Vagina (tissue), 2 donors: Measurements from ENCODE around the gene BAZ2B. TPM values are rescaled to one million over a fixed set of nuclear protein-coding genes. Genes with fewer than 3 reads are reported as not detected.

Experiments used
- DNase-seq, 2 donors: peaks; one replicate each; pipeline ENCODE4 v3.0.0-alpha.2; 2017; ENCODE audit errors: extremely low spot score in 2 of 2
- H3K27ac ChIP-seq: fragments of 200-600 bp; sonication (generic); one replicate; pipeline ENCODE4 v1.5.1; 2019
- H3K27me3 ChIP-seq: fragments of 200-600 bp; sonication (generic); one replicate; pipeline ENCODE4 v1.5.1; 2019
- H3K36me3 ChIP-seq, 2 donors: fragments of 200-600 bp; sonication (generic); one replicate each; pipeline ENCODE4 v1.5.1; 2017 to 2019
- H3K4me1 ChIP-seq: fragments of 200-600 bp; sonication (generic); one replicate; pipeline ENCODE4 v1.5.1; 2019
- H3K4me3 ChIP-seq, 2 donors: fragments of 200-600 bp; sonication (generic); 1 replicate in 1 of 2; 2 replicates in 1 of 2; pipeline ENCODE4 v1.5.1; 2016 to 2019
- H3K9me3 ChIP-seq: fragments of 200-600 bp; sonication (generic); one replicate; pipeline ENCODE4 v1.5.1; 2019
- CTCF ChIP-seq, 3 experiments: fragments of 450-650 bp in 2 of 3; fragments of 200-600 bp in 1 of 3; sonication (generic) in 1 of 3; IDR thresholded peaks; one replicate each; pipeline ENCODE4 v1.5.1; 2017 to 2019; ENCODE audit warnings: antibody characterized with exemption in 3 of 3, mild to moderate bottlenecking in 2 of 3, moderate library complexity in 2 of 3
- POLR2A ChIP-seq, 2 donors: fragments of 450-650 bp; IDR thresholded peaks; one replicate each; pipeline ENCODE4 v1.6.1; 2017; ENCODE audit warnings: antibody characterized with exemption in 2 of 2, mild to moderate bottlenecking in 2 of 2, moderate library complexity in 2 of 2
- POLR2AphosphoS5 ChIP-seq, 2 donors: sonication (generic); formaldehyde crosslinking; IDR thresholded peaks; one replicate each; pipeline ENCODE4 v1.9.0; 2017; ENCODE audit warnings: antibody characterized with exemption in 2 of 2, mild to moderate bottlenecking in 2 of 2, low read depth in 1 of 2; ENCODE audit not compliant: insufficient read depth in 1 of 2
- intact Hi-C: fragments of 100-400 bp; cut with DNase I; formaldehyde crosslinking; loops from one replicate; pipeline ENCODE4 v1.15.1; 2023
- total RNA-seq: library from RNA; depleted of rRNA; stranded (reverse); fragments of >200 nt; gene quantifications from one replicate; pipeline ENCODE4 v1.2.3, GENCODE V29; 2016

BAZ2B gene
- total RNA-seq, 1 donor from 2014 or later, result 90.6 TPM

GRCh38 chr2:159471340-159471739 is 145.0 kb downstream of the BAZ2B start:
- H3K27ac ChIP-seq, result no peak overlapping the region
- intact Hi-C loops, result no loop called here
- H3K27me3 ChIP-seq, result no peaks in the 10 kb centered on the region
- TF ChIP-seq CTCF (IDR thresholded peaks at IDR 0.05) (no peak), POLR2AphosphoS5 (IDR thresholded peaks at IDR 0.05; ENCODE audit: insufficient read depth in 1 of 2, low read depth in 1 of 2) (no peak), POLR2A (IDR thresholded peaks at IDR 0.05) (no peak)
- DNase-seq, result no peak
- no peak overlapping the region for H3K4me3 ChIP-seq
- no peaks in the 10 kb centered on the region for H3K4me1 ChIP-seq
- H3K9me3 ChIP-seq, result no peaks in the 10 kb centered on the region
- peaks cover 0 to 11% of the 10 kb centered on the region in 2 donors for H3K36me3 ChIP-seq

GRCh38 chr2:159468257-159468656 is 148.1 kb downstream of the BAZ2B start:
- intact Hi-C loops, result no loop called here

GRCh38 chr2:159462961-159463360 is 153.4 kb downstream of the BAZ2B start:
- Histone ChIP-seq H3K9me3 (no peaks in the 10 kb centered on the region), H3K4me3 (no peak overlapping the region), H3K4me1 (peaks cover 10% of the 10 kb centered on the region), H3K36me3 (no peaks in the 10 kb centered on the region), H3K27ac (no peak overlapping the region), H3K27me3 (no peaks in the 10 kb centered on the region)
- no peak for DNase-seq
- TF ChIP-seq POLR2AphosphoS5 (IDR thresholded peaks at IDR 0.05; ENCODE audit: insufficient read depth in 1 of 2, low read depth in 1 of 2) (no peak), POLR2A (IDR thresholded peaks at IDR 0.05) (no peak), CTCF (IDR thresholded peaks at IDR 0.05) (no peak)
- intact Hi-C loops, result no loop called here

More at GRCh38 chr2:159468257-159468656, 148.1 kb downstream of the BAZ2B start:
- Histone ChIP-seq H3K4me1 (no peaks in the 10 kb centered on the region), H3K27ac (no peak overlapping the region), H3K27me3 (no peaks in the 10 kb centered on the region), H3K36me3 (no peaks in the 10 kb centered on the region), H3K9me3 (no peaks in the 10 kb centered on the region), H3K4me3 (no peak overlapping the region)
- no peak for DNase-seq
- TF ChIP-seq CTCF (IDR thresholded peaks at IDR 0.05), result no peak
- TF ChIP-seq POLR2AphosphoS5 (IDR thresholded peaks at IDR 0.05; ENCODE audit: insufficient read depth in 1 of 2, low read depth in 1 of 2), result no peak
- no peak for TF ChIP-seq POLR2A (IDR thresholded peaks at IDR 0.05)

GRCh38 chr2:159462201-159462785 is 154.1 kb downstream of the BAZ2B start:
- TF ChIP-seq POLR2A (IDR thresholded peaks at IDR 0.05), result no peak
- TF ChIP-seq POLR2AphosphoS5 (IDR thresholded peaks at IDR 0.05; ENCODE audit: insufficient read depth in 1 of 2, low read depth in 1 of 2), result no peak
- TF ChIP-seq CTCF (IDR thresholded peaks at IDR 0.05), result no peak
- Histone ChIP-seq H3K27me3 (no peaks in the 10 kb centered on the region), H3K36me3 (no peaks in the 10 kb centered on the region), H3K4me1 (peaks cover 16% of the 10 kb centered on the region), H3K27ac (no peak overlapping the region), H3K9me3 (no peaks in the 10 kb centered on the region), H3K4me3 (no peak overlapping the region)
- DNase-seq, result no peak
- intact Hi-C loops, result no loop called here

GRCh38 chr2:159461076-159461475 is 155.3 kb downstream of the BAZ2B start:
- no peak for DNase-seq
- Histone ChIP-seq H3K27ac (no peak overlapping the region), H3K36me3 (no peaks in the 10 kb centered on the region), H3K27me3 (no peaks in the 10 kb centered on the region), H3K4me1 (peaks cover 19% of the 10 kb centered on the region), H3K4me3 (no peak overlapping the region), H3K9me3 (no peaks in the 10 kb centered on the region)
- intact Hi-C loops, result no loop called here
- TF ChIP-seq POLR2A (IDR thresholded peaks at IDR 0.05), result no peak
- no peak for TF ChIP-seq POLR2AphosphoS5 (IDR thresholded peaks at IDR 0.05; ENCODE audit: insufficient read depth in 1 of 2, low read depth in 1 of 2)
- no peak for TF ChIP-seq CTCF (IDR thresholded peaks at IDR 0.05)
